Left lung (tissue), 10 donors: ENCODE measurements around the gene NHS. TPM values are rescaled to one million over a fixed set of nuclear protein-coding genes. Genes with fewer than 3 reads are reported as not detected.

ENCODE experiments used
- ATAC-seq: fragments of 200-7000 bp; cut with Tn5 transposase; one replicate; pipeline ENCODE4 v1.9.1; 2020; ENCODE audit warnings: moderate library complexity
- DNase-seq, 4 donors: peaks; one replicate each; pipeline ENCODE4 v3.0.0-alpha.2; 2013 to 2020
- H3K27ac ChIP-seq, 2 donors: fragments of 200-600 bp; sonication (generic) in 1 of 2; one replicate each; pipeline versions ENCODE4 v1.5.0 to v1.8.0; 2020 to 2021
- H3K27me3 ChIP-seq, 2 donors: fragments of 200-600 bp; sonication (generic) in 1 of 2; one replicate each; pipeline versions ENCODE4 v1.5.0 to v1.8.0; 2020 to 2021
- H3K36me3 ChIP-seq, 2 donors: fragments of 200-600 bp; sonication (generic) in 1 of 2; one replicate each; pipeline versions ENCODE4 v1.5.0 to v1.8.0; 2020 to 2021
- H3K4me1 ChIP-seq, 2 donors: fragments of 200-600 bp; one replicate each; pipeline ENCODE4 v1.8.0; 2021
- H3K4me3 ChIP-seq, 2 donors: fragments of 200-600 bp; sonication (generic) in 1 of 2; one replicate each; pipeline versions ENCODE4 v1.5.0 to v1.8.0; 2020 to 2021; ENCODE audit warnings: mild to moderate bottlenecking in 1 of 2
- H3K9me3 ChIP-seq, 2 donors: fragments of 200-600 bp; sonication (generic) in 1 of 2; one replicate each; pipeline versions ENCODE4 v1.5.0 to v1.8.0; 2020 to 2021
- CTCF ChIP-seq, 2 donors: fragments of 200-600 bp; sonication (generic) in 1 of 2; IDR thresholded peaks; one replicate each; pipeline versions ENCODE4 v1.5.0 to v1.8.0; 2021; ENCODE audit warnings: antibody characterized with exemption in 2 of 2
- intact Hi-C, 2 donors: fragments of 100-400 bp; cut with DNase I; formaldehyde crosslinking; loops; one replicate each; pipeline versions ENCODE4 v1.11.2 to v1.14.2; 2022
- polyA plus RNA-seq, 6 donors: library from polyadenylated mRNA; unstranded; fragments of 120-200 nt; gene quantifications; one replicate each; pipeline ENCODE4 v1.2.1, GENCODE V29; 2013; ENCODE audit not compliant: insufficient read length in 6 of 6
- total RNA-seq, 2 donors: library from RNA; stranded (reverse); fragmentation: NEBNext Ultra II Directional; extraction: Animal tissue kit (Norgen Biotek cat#: 25700); gene quantifications; one replicate each; pipeline ENCODE4 v1.2.1, GENCODE V29; 2021
- donor health status: DM: no; HTN: yes; CAD: no.
- donor health status: DM: no; HTN: no; CAD: no.

Gene NHS
- total and polyA plus RNA-seq, 8 donors: 1.4 to 8.3 (median 6.5) TPM

DNA sequence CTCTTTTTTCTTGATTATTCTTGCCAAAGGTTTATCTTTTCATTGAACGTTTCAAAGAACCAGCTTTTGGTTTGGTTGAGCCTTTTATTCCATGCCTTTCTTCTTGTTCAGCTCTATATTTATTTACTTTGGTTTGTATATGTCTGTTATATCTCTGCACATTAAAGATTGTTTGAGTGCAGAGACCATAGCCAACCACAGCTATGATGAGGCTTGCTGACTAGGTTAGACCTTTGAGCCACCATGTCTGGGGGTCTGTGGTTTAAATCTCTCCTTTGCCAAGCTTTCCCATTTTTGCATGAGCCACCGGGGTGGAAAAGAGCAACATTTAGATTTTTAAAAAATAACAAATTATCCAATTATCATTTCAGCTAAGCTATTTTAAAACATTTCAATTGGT, 96.1 kb downstream of the NHS start:
- H3K27ac ChIP-seq: no peak overlapping the region
- intact Hi-C loops: no loop called here
- H3K9me3 ChIP-seq: no peaks in the 10 kb centered on the region
- H3K4me1 ChIP-seq: no peaks in the 10 kb centered on the region
- no peaks in the 10 kb centered on the region for H3K27me3 ChIP-seq
- no peaks in the 10 kb centered on the region for H3K36me3 ChIP-seq
- H3K4me3 ChIP-seq: no peak overlapping the region
- TF ChIP-seq CTCF (IDR thresholded peaks at IDR 0.05): no peak
- ATAC-seq: no peak
- DNase-seq: no peak

GRCh38 chrX:17471861-17472260, 96.9 kb downstream of the NHS start:
- no peak overlapping the region for H3K27ac ChIP-seq
- no peaks in the 10 kb centered on the region for H3K27me3 ChIP-seq
- DNase-seq (no peak), ATAC-seq (no peak)
- no peaks in the 10 kb centered on the region for H3K36me3 ChIP-seq
- TF ChIP-seq CTCF (IDR thresholded peaks at IDR 0.05): no peak
- intact Hi-C loops: no loop called here
- no peak overlapping the region for H3K4me3 ChIP-seq
- H3K9me3 ChIP-seq: no peaks in the 10 kb centered on the region
- H3K4me1 ChIP-seq: no peaks in the 10 kb centered on the region

DNA sequence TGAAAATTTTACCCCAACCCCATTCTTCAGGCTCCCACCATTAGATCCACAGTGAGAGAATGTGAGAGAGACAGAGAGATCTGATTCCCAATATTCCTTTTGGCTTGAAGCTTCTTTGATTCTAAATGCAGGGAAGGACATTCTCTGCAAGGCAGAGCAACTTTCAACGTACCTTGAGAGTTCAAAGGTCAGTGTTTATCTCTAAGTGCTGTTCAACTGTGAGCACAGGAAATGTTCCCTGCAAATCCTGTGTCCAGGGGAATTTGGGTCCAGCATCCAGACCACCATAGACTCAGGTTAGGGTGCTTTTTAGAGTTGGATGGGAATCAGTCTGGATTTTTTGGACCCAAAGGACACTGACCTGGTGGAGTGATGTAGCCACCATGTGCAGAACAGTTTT, 97.4 kb downstream of the NHS start:
- Histone ChIP-seq H3K36me3 (no peaks in the 10 kb centered on the region), H3K27me3 (no peaks in the 10 kb centered on the region), H3K4me1 (no peaks in the 10 kb centered on the region), H3K27ac (no peak overlapping the region), H3K9me3 (no peaks in the 10 kb centered on the region), H3K4me3 (no peak overlapping the region)
- ATAC-seq (no peak), DNase-seq (no peak)
- intact Hi-C loops: no loop called here
- no peak for TF ChIP-seq CTCF (IDR thresholded peaks at IDR 0.05)

- no peaks in the 10 kb centered on the region for H3K9me3 ChIP-seq
- H3K4me1 ChIP-seq: no peaks in the 10 kb centered on the region
- no peak overlapping the region for H3K4me3 ChIP-seq
- no peaks in the 10 kb centered on the region for H3K27me3 ChIP-seq
- no peak overlapping the region for H3K27ac ChIP-seq
- DNase-seq: no peak
- intact Hi-C loops: no loop called here
- no peaks in the 10 kb centered on the region for H3K36me3 ChIP-seq
- no peak for ATAC-seq
- no peak for TF ChIP-seq CTCF (IDR thresholded peaks at IDR 0.05)
Observed at GRCh38 chrX:17473021-17473420, 98.0 kb downstream of the NHS start.

DNA sequence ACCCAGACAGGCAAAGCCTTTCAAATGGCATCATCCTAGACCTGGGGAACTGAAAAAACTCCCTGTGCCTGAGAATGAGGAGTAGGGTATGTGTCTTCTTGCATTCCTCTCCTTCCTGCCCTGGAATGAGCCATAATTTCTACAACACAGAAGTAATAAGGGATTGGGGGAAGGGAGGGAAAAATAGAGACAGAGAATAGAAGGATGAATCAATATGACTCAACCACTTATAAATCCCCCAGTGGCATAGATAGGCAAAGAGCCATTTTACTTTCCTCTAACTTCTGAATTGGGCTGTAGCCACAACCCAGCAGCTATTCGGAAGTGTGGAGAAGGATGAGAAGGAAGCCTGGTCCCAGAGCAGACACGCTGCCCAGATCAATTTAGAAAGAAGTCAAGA, 99.9 kb downstream of the NHS start:
- Histone ChIP-seq H3K27me3 (no peaks in the 10 kb centered on the region), H3K4me1 (no peaks in the 10 kb centered on the region), H3K36me3 (no peaks in the 10 kb centered on the region), H3K4me3 (no peak overlapping the region), H3K27ac (no peak overlapping the region), H3K9me3 (no peaks in the 10 kb centered on the region)
- intact Hi-C loops: no loop called here
- DNase-seq (no peak), ATAC-seq (no peak)
- TF ChIP-seq CTCF (IDR thresholded peaks at IDR 0.05): no peak
